ENCODE measurements around the gene LCN9. TPM values are rescaled to one million over a fixed set of nuclear protein-coding genes. Genes with fewer than 3 reads are reported as not detected.
"Not testable (repeated sequence)": the region's sequence is repeated elsewhere in the genome, so short reads cannot be mapped to it uniquely, and the experiment has no call there.

LCN9 gene
- total RNA-seq, 3 donors from 2014 or later, result not detected

GRCh38 chr9:135620558-135620957, 42.6 kb upstream of the LCN9 start:
- Histone ChIP-seq H3K9me3 (no peaks in the 10 kb centered on the region), H3K4me1 (ENCODE audit: low read depth) (no peaks in the 10 kb centered on the region), H3K36me3 (ENCODE audit: low read depth) (no peaks in the 10 kb centered on the region), H3K4me3 (no peak overlapping the region)
- intact Hi-C loops (cut with DNase I, micrococcal nuclease), result no loop called here
- TF ChIP-seq CTCF (IDR thresholded peaks at IDR 0.05), result no peak
- ATAC-seq (no peak), DNase-seq (no peak)

- intact Hi-C loops (cut with DNase I, micrococcal nuclease), result no loop called here
- Histone ChIP-seq H3K9me3 (peaks cover 4% of the 10 kb centered on the region), H3K4me3 (no peak overlapping the region), H3K36me3 (ENCODE audit: low read depth) (no peaks in the 10 kb centered on the region), H3K4me1 (ENCODE audit: low read depth) (no peaks in the 10 kb centered on the region)
- DNase-seq (no peak), ATAC-seq (no peak)
- no peak for TF ChIP-seq CTCF (IDR thresholded peaks at IDR 0.05)
These were observed 40.6 kb upstream of the LCN9 start for GRCh38 chr9:135622415-135623020.

DNA sequence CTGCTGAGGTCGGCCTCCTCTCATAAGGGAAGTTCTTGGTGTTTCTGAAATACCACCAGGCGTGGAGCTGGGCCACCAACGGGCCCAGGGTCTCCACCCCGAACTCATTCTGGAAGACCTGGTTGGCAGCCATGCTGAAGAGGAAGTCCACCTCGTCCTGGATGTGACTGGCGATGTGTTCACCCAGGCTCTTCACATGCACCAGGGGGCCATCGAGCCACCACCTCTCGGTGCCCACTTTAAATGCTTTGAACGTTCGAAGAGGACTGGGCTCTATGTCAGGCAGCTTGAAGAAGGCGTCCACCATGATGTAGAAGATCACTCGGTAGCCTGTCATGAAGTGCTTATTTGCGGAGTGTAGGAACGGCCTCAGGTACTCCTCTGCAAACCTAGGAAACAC, 38.8 kb upstream of the LCN9 start:
- H3K36me3 ChIP-seq (ENCODE audit: low read depth), result no peaks in the 10 kb centered on the region
- no peaks in the 10 kb centered on the region for H3K4me1 ChIP-seq (ENCODE audit: low read depth)
- H3K9me3 ChIP-seq, result peaks cover 11% of the 10 kb centered on the region
- no peak for TF ChIP-seq CTCF (IDR thresholded peaks at IDR 0.05)
- ATAC-seq, result no peak
- H3K4me3 ChIP-seq, result no peak overlapping the region
- DNase-seq, result no peak
- intact Hi-C loops (cut with DNase I, micrococcal nuclease), result no loop called here

DNA sequence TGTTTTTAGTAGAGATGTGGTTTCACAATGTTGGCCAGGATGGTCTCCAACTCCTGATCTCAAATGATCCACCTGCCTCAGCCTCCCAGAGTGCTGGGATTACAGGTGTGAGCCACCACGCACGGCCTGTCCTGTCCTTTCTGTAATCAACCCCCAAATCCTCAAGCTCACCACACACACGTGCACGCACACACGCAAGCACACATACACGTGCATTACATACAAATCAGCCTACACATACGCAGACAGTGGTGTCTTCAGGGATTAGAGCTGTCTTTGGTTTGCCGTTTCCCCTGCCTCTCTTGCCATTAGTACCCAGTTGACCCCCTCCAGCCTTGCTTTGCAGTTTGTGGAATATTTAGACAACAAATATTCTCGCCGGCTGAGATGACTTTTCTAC, 30.3 kb upstream of the LCN9 start:
- ATAC-seq, result no peak
- TF ChIP-seq CTCF (IDR thresholded peaks at IDR 0.05), result no peak
- intact Hi-C loops (cut with DNase I, micrococcal nuclease), result no loop called here

DNA sequence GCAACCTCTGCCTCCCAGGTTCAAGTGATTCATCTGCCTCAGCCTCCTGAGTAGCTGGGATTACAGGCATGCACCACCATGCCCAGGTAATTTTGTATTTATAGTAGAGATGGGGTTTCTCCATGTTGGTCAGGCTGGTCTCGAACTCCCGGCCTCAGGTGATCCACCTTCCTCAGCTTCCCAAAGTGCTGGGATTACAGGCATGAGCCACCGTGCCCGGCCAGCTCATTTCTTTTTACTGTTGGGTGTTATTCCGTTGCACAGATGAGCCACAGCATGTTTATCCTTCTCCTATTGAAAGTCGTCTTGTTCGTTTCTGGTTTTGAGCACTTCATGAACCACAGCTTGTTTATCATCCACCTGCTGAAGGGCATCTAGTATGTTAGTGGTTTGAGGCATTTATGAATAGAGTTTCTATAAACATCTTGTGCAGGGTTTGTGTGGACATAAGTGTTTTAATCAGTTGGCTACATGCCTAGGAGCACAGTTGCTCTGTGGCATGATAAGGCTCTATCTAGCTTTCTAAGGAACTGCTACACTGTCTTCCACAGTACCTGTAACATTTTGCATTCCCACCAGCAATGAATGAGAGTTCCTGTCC, 26.1 kb upstream of the LCN9 start:
- H3K4me1 ChIP-seq (ENCODE audit: low read depth); H3K9me3 ChIP-seq; H3K36me3 ChIP-seq (ENCODE audit: low read depth); intact Hi-C loops (cut with DNase I, micrococcal nuclease); H3K4me3 ChIP-seq; ATAC-seq; DNase-seq: not testable (repeated sequence)

More for the DNA sequence above, 30.3 kb upstream of the LCN9 start:
- Histone ChIP-seq H3K4me3 (no peak overlapping the region), H3K4me1 (ENCODE audit: low read depth) (no peaks in the 10 kb centered on the region), H3K36me3 (ENCODE audit: low read depth) (no peaks in the 10 kb centered on the region), H3K9me3 (peaks cover 7% of the 10 kb centered on the region)
- DNase-seq, result no peak

DNA sequence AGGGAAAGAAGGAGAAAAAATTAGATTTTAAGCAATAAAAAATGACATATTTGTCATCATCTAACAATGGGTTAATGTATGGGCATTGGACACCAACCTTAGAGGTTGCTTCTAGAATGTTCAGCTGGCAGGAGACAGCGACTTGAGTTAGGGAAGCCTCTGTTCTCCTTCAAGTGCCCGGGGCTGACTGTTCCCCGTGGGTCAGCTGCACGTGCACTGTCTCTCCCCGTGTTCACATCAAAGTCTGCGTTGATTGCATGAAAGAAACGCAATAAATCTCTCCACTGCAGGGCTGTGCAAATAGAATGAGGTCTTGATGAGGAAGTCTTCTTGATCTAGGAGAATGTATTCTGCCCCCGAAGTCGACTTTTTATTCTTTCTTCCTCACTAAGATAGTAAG, 23.9 kb upstream of the LCN9 start, which contains the start of gene GLT6D1:
Gene GLT6D1 (minus strand): TSS at position 345 of the 400 bp plus-strand sequence. CDS start 353 bp downstream, outside the sequence.
- Histone ChIP-seq H3K36me3 (ENCODE audit: low read depth) (no peaks in the 10 kb centered on the region), H3K9me3 (peaks cover 3% of the 10 kb centered on the region), H3K4me1 (ENCODE audit: low read depth) (no peaks in the 10 kb centered on the region), H3K4me3 (no peak within 1 kb of the TSS)
- DNase-seq (no peak), ATAC-seq (no peak)
- TF ChIP-seq CTCF (IDR thresholded peaks at IDR 0.05), result no peak
- intact Hi-C loops (cut with DNase I, micrococcal nuclease), result no loop called here
